ENCODE results near the gene GNA14. TPM values are rescaled to one million over a fixed set of nuclear protein-coding genes. Genes with fewer than 3 reads are reported as not detected.

GNA14 gene
- polyA plus RNA-seq, 1 experiment: 0.22 TPM

DNA sequence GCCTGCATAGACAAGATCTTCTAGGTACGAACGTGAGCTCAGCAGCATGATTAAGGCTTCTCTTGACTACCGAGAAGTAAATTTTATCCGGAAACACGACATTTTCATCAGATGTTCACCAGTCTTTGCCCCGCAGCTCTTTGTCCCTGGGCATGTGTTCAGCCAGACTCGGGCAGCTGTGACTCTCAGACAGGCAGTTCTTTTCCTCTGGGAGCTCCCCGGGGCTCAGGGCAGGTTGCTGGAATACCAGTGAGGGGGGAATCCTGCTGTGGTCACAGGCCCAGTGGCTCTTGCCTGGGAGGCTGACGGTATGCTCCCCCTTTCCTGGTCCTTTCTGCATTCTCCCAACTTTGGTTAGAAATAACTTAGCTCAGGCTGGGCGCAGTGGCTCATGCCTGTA lies 186.1 kb downstream of the GNA14 start:
- Histone ChIP-seq H3K4me3 (ENCODE audit: low read depth, low read length) (no peak overlapping the region), H3K27me3 (ENCODE audit: control insufficient read depth, insufficient read depth, low read length) (peaks cover 2% of the 10 kb centered on the region; the same call in 1 of the 2 replicates), H3K36me3 (ENCODE audit: control insufficient read depth, insufficient read depth, low read length) (no peaks in the 10 kb centered on the region)
- TF ChIP-seq, protein P1, sequence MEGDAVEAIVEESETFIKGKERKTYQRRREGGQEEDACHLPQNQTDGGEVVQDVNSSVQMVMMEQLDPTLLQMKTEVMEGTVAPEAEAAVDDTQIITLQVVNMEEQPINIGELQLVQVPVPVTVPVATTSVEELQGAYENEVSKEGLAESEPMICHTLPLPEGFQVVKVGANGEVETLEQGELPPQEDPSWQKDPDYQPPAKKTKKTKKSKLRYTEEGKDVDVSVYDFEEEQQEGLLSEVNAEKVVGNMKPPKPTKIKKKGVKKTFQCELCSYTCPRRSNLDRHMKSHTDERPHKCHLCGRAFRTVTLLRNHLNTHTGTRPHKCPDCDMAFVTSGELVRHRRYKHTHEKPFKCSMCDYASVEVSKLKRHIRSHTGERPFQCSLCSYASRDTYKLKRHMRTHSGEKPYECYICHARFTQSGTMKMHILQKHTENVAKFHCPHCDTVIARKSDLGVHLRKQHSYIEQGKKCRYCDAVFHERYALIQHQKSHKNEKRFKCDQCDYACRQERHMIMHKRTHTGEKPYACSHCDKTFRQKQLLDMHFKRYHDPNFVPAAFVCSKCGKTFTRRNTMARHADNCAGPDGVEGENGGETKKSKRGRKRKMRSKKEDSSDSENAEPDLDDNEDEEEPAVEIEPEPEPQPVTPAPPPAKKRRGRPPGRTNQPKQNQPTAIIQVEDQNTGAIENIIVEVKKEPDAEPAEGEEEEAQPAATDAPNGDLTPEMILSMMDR (IDR thresholded peaks at IDR 0.05; ENCODE audit: insufficient read depth, low read depth, low read length): no peak
- DNase-seq (ENCODE audit: low read depth): no peak
- ChIA-PET POLR2A (no interaction called here), CTCF (interaction anchor here (0.9 kb wide), 1 partner anchor 28 kb away, joined by 3 read pairs; no protein-coding TSS in a partner anchor)

GRCh38 chr9:77460938-77461337 lies 187.2 kb downstream of the GNA14 start:
- H3K4me3 ChIP-seq (ENCODE audit: low read depth, low read length): no peak overlapping the region
- no peak for DNase-seq (ENCODE audit: low read depth)
- no peaks in the 10 kb centered on the region for H3K36me3 ChIP-seq (ENCODE audit: control insufficient read depth, insufficient read depth, low read length)
- TF ChIP-seq, protein P1 (IDR thresholded peaks at IDR 0.05; ENCODE audit: insufficient read depth, low read depth, low read length): no peak
- ChIA-PET POLR2A (no interaction called here), CTCF (interaction anchor here (0.5 to 9.3 kb wide), 5 partner anchors 15 to 332 kb away, joined by 3 to 91 read pairs (median 3); no protein-coding TSS in a partner anchor)
- H3K27me3 ChIP-seq (ENCODE audit: control insufficient read depth, insufficient read depth, low read length): peaks cover 2% of the 10 kb centered on the region; the same call in 1 of the 2 replicates

- no peak overlapping the region for H3K4me3 ChIP-seq (ENCODE audit: low read depth, low read length)
- peaks cover 2% of the 10 kb centered on the region; the same call in 1 of the 2 replicates for H3K27me3 ChIP-seq (ENCODE audit: control insufficient read depth, insufficient read depth, low read length)
- peak; percentile 73 for DNase-seq (ENCODE audit: low read depth)
- POLR2A ChIA-PET: no interaction called here
- TF ChIP-seq, protein P1 (IDR thresholded peaks at IDR 0.05; ENCODE audit: insufficient read depth, low read depth, low read length): peak; percentile 95
- no peaks in the 10 kb centered on the region for H3K36me3 ChIP-seq (ENCODE audit: control insufficient read depth, insufficient read depth, low read length)
- CTCF ChIA-PET: interaction anchor here (0.7 to 9.3 kb wide), 40 partner anchors 11 to 666 kb away, joined by 3 to 91 read pairs (median 4); partner anchors contain the start of gene VPS13A
Observed at GRCh38 chr9:77457916-77458592, 190.1 kb downstream of the GNA14 start.

DNA sequence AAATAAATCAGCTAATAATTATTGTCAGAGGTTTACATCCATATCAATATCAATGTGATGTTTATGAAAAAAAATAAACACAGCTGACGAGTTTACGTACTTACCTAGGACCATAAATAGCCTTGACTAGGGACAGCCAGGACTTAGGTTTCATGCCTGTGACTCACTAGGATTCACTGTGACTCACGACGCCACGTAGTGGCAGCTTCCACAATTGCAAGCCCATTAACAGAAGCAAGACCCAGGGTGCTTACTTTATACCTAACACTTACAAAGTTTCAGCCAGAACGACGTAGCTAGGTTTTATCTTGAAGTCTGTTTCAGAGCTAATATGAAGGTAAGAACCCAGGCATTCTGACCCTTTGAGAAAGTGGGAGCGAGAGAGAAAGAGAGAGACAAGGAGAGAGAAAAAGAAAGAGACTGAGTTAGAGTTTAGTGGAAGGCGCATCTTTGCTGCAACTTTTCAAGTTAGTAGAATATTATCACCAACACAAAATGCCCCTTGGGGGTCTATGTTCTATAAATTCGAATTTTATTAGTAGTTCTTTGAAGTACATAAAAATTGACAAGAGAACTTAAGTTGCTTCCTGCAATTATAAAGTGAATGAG lies 191.2 kb downstream of the GNA14 start:
- peak; percentile 65 for DNase-seq (ENCODE audit: low read depth)
- H3K27me3 ChIP-seq (ENCODE audit: control insufficient read depth, insufficient read depth, low read length): peaks cover 1% of the 10 kb centered on the region; the same call in 1 of the 2 replicates
- ChIA-PET POLR2A (no interaction called here), CTCF (interaction anchor here (0.7 to 9.3 kb wide), 42 partner anchors 8 to 662 kb away, joined by 3 to 91 read pairs (median 4); partner anchors contain the start of gene VPS13A)
- TF ChIP-seq, protein P1 (IDR thresholded peaks at IDR 0.05; ENCODE audit: insufficient read depth, low read depth, low read length): peak; percentile 92
- H3K36me3 ChIP-seq (ENCODE audit: control insufficient read depth, insufficient read depth, low read length): no peaks in the 10 kb centered on the region
- H3K4me3 ChIP-seq (ENCODE audit: low read depth, low read length): no peak overlapping the region

DNA sequence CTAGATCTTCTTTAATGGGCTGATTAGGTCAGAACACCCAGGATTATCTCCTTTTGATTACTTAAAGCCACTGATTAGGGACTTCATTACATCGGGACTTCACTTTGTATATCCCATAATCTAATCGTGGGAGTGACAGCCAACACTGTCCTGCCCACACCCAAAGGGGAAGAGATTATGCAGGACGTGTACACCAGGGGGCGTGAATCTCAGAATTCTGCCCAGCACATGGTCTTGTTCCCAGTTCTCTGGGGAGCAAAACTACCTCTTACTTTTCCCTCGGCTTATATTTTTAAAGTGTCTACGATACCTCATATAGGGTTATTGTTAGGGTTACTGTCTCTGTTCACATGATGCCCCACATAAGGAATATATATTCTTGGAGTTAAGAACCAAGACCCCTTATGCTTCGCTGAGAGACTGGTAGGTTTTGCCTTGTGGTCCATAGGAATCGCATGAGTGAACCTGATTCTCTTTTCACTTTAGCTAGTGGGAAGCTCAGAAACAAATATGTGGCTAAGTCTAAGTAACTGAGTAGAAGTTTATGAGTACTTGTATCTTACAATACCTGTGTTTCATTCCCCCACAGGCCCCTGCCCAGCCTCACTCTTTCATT lies 192.7 kb downstream of the GNA14 start:
- Histone ChIP-seq H3K4me3 (ENCODE audit: low read depth, low read length) (no peak overlapping the region), H3K27me3 (ENCODE audit: control insufficient read depth, insufficient read depth, low read length) (no peaks in the 10 kb centered on the region), H3K36me3 (ENCODE audit: control insufficient read depth, insufficient read depth, low read length) (no peaks in the 10 kb centered on the region)
- DNase-seq (ENCODE audit: low read depth): no peak
- ChIA-PET POLR2A (no interaction called here), CTCF (interaction anchor here (0.5 to 9.3 kb wide), 9 partner anchors 12 to 662 kb away, joined by 3 to 91 read pairs (median 5); no protein-coding TSS in a partner anchor)
- TF ChIP-seq, protein P1 (IDR thresholded peaks at IDR 0.05; ENCODE audit: insufficient read depth, low read depth, low read length): peak; percentile 28; the same call in 1 of the 2 replicates
